HG03520 (cell line): ENCODE measurements around the gene ZNF407.

ENCODE experiments used
- ATAC-seq: cut with Tn5 transposase; IDR thresholded peaks from one replicate; pipeline ENCODE4 v1.9.1; 2021; ENCODE audit warnings: mild to moderate bottlenecking, moderate library complexity; ENCODE audit not compliant: unreplicated experiment

Gene ZNF407

GRCh38 chr18:74625157-74625556 is 27.5 kb downstream of the ZNF407 start:
- ATAC-seq = no peak

GRCh38 chr18:74626049-74626874 is 28.6 kb downstream of the ZNF407 start:
- no peak for ATAC-seq

GRCh38 chr18:74630804-74631203 is 33.1 kb downstream of the ZNF407 start:
- no peak for ATAC-seq

GRCh38 chr18:74631212-74631611 is 33.5 kb downstream of the ZNF407 start:
- ATAC-seq = no peak

- ATAC-seq = no peak
Measured at GRCh38 chr18:74631623-74632350, 34.1 kb downstream of the ZNF407 start.

GRCh38 chr18:74632351-74632679 is 34.6 kb downstream of the ZNF407 start:
- no peak for ATAC-seq

GRCh38 chr18:74632856-74633255 is 35.2 kb downstream of the ZNF407 start:
- no peak for ATAC-seq

- no peak for ATAC-seq
Measured at GRCh38 chr18:74633652-74634352, 36.1 kb downstream of the ZNF407 start.

- no peak for ATAC-seq
Measured at GRCh38 chr18:74635224-74635975, 37.7 kb downstream of the ZNF407 start.

- ATAC-seq = no peak
Measured at GRCh38 chr18:74637070-74637469, 39.4 kb downstream of the ZNF407 start.

- no peak for ATAC-seq
Measured at GRCh38 chr18:74638210-74638609, 40.5 kb downstream of the ZNF407 start.

- no peak for ATAC-seq
Measured at GRCh38 chr18:74644713-74645112, 47.0 kb downstream of the ZNF407 start.

GRCh38 chr18:74645679-74646078 is 48.0 kb downstream of the ZNF407 start:
- no peak for ATAC-seq

- no peak for ATAC-seq
Measured at GRCh38 chr18:74651327-74652128, 53.9 kb downstream of the ZNF407 start.

GRCh38 chr18:74652392-74652988 is 54.8 kb downstream of the ZNF407 start:
- peak; percentile 53 for ATAC-seq

- ATAC-seq = no peak
Measured at GRCh38 chr18:74654638-74655037, 57.0 kb downstream of the ZNF407 start.

- no peak for ATAC-seq
Measured at GRCh38 chr18:74661008-74661407, 63.3 kb downstream of the ZNF407 start.

GRCh38 chr18:74661691-74662090 is 64.0 kb downstream of the ZNF407 start:
- ATAC-seq = no peak

GRCh38 chr18:74662622-74663021 is 65.0 kb downstream of the ZNF407 start:
- no peak for ATAC-seq

GRCh38 chr18:74665346-74665745 is 67.7 kb downstream of the ZNF407 start:
- no peak for ATAC-seq
